B cell (primary cell): ENCODE measurements around the gene RGL1. TPM values are rescaled to one million over a fixed set of nuclear protein-coding genes. Genes with fewer than 3 reads are reported as not detected.

ENCODE experiments used
- ATAC-seq: fragments of 200-7000 bp; cut with Tn5 transposase; one replicate; pipeline ENCODE4 v1.10.0; 2021; ENCODE audit warnings: low read depth, mild to moderate bottlenecking, moderate number of reproducible peaks, moderate library complexity
- CTCF ChIA-PET: fragments of 350-600 bp; sonication (Branson Sonifier 250); formaldehyde crosslinking; loops from one replicate; lab custom pipeline; 2021; ENCODE audit warnings: antibody characterized with exemption, inconsistent platforms; lab: Charles Lee
- POLR2A ChIA-PET: fragments of 350-600 bp; sonication (Branson Sonifier 250); formaldehyde crosslinking; loops from one replicate; lab custom pipeline; 2021; ENCODE audit warnings: antibody characterized with exemption; lab: Charles Lee
- DNase-seq: peaks from one replicate; pipeline ENCODE4 v3.0.0; 2013
- H2AFZ ChIP-seq: 2 replicates; pipeline ENCODE4 v1.6.1; 2012; ENCODE audit warnings: mild to moderate bottlenecking, low read depth, low read length; ENCODE audit not compliant: insufficient read depth, poor library complexity, severe bottlenecking
- H3K27ac ChIP-seq, 2 donors: 1 replicate in 1 of 2; 2 replicates in 1 of 2; pipeline ENCODE4 v1.5.1; 2012 to 2013; ENCODE audit warnings: low read length in 2 of 2, mild to moderate bottlenecking in 2 of 2, moderate library complexity in 1 of 2
- H3K27me3 ChIP-seq, 4 experiments: fragments of 200-600 bp in 1 of 4; sonication (generic) in 1 of 4; replicated peaks in 1 of 4; 1 replicate in 2 of 4; 2 replicates in 2 of 4; pipeline versions ENCODE4 v1.6.1 to v1.7.0; 2013 to 2016; ENCODE audit warnings: low read length in 3 of 4, mild to moderate bottlenecking in 2 of 4, mixed read lengths in 1 of 4, moderate library complexity in 1 of 4; ENCODE audit not compliant: insufficient read depth in 4 of 4, control insufficient read depth in 3 of 4; ENCODE audit errors: control extremely low read depth in 1 of 4
- H3K36me3 ChIP-seq, 2 experiments: replicated peaks in 1 of 2; 1 replicate in 1 of 2; 2 replicates in 1 of 2; pipeline versions ENCODE4 v1.6.1 to v1.7.1; 2013; ENCODE audit warnings: low read length in 1 of 2; ENCODE audit not compliant: insufficient read depth in 2 of 2, control insufficient read depth in 1 of 2; ENCODE audit errors: control extremely low read depth in 1 of 2, extremely low read depth in 1 of 2
- H3K4me1 ChIP-seq, 2 donors: fragments of 200-600 bp in 1 of 2; sonication (generic) in 1 of 2; 1 replicate in 1 of 2; 2 replicates in 1 of 2; pipeline versions ENCODE4 v1.5.1 to v1.6.1; 2013 to 2017; ENCODE audit warnings: low read length in 2 of 2; ENCODE audit not compliant: control insufficient read depth in 2 of 2, insufficient read depth in 2 of 2
- H3K4me2 ChIP-seq: replicated peaks from 2 replicates; pipeline ENCODE3; 2012; ENCODE audit warnings: mild to moderate bottlenecking, low read depth, low read length; ENCODE audit not compliant: poor library complexity, severe bottlenecking
- H3K4me3 ChIP-seq, 5 experiments: fragments of 200-600 bp in 1 of 5; sonication (generic) in 1 of 5; 1 replicate in 3 of 5; 2 replicates in 2 of 5; pipeline versions ENCODE4 v1.5.1 to v1.7.0; 2011 to 2016; ENCODE audit warnings: low read length in 4 of 5, mild to moderate bottlenecking in 4 of 5, low read depth in 2 of 5, control low read depth in 1 of 5, moderate library complexity in 1 of 5; ENCODE audit not compliant: insufficient read depth in 1 of 5; ENCODE audit errors: control extremely low read depth in 1 of 5, extremely low read depth in 1 of 5
- H3K79me2 ChIP-seq: fragments of 200-600 bp; sonication (generic); one replicate; pipeline ENCODE4 v1.6.0; 2016; ENCODE audit warnings: low read length; ENCODE audit not compliant: control insufficient read depth, insufficient read depth
- H3K9ac ChIP-seq: fragments of 200-600 bp; sonication (generic); 2 replicates; pipeline ENCODE4 v1.6.1; 2017; ENCODE audit warnings: mild to moderate bottlenecking, low read length, moderate library complexity
- H3K9me3 ChIP-seq, 3 donors: one replicate each; pipeline versions ENCODE4 v1.6.1 to v1.7.1; 2013; ENCODE audit warnings: low read length in 2 of 3; ENCODE audit not compliant: control insufficient read depth in 2 of 3, insufficient read depth in 1 of 3; ENCODE audit errors: control extremely low read depth in 1 of 3
- H4K20me1 ChIP-seq: 2 replicates; pipeline ENCODE4 v1.6.0; 2012; ENCODE audit warnings: mild to moderate bottlenecking, low read length; ENCODE audit not compliant: insufficient read depth, control insufficient read depth, poor library complexity, severe bottlenecking
- H3K27ac Mint-ChIP-seq: one replicate; pipeline ENCODE4 v1.8.0; 2021; ENCODE audit warnings: mixed read lengths
- H3K27me3 Mint-ChIP-seq: one replicate; pipeline ENCODE4 v1.8.0; 2021; ENCODE audit warnings: mixed read lengths
- H3K4me1 Mint-ChIP-seq: one replicate; pipeline ENCODE4 v1.8.0; 2021; ENCODE audit warnings: mixed read lengths
- H3K4me3 Mint-ChIP-seq: one replicate; pipeline ENCODE4 v1.8.0; 2021; ENCODE audit warnings: mixed read lengths
- H3K9me3 Mint-ChIP-seq: one replicate; pipeline ENCODE4 v1.8.0; 2022; ENCODE audit warnings: mixed read lengths; ENCODE audit not compliant: insufficient read depth
- EZH2 ChIP-seq: IDR thresholded peaks from 2 replicates; pipeline ENCODE4 v1.6.1; 2012; ENCODE audit warnings: borderline replicate concordance, low read depth, mild to moderate bottlenecking, moderate library complexity, low read length; ENCODE audit not compliant: insufficient read depth, poor library complexity, severe bottlenecking
- WGBS: methylation state at CpG from one replicate; pipeline ENCODE4 v1.1.5; 2013; ENCODE audit warnings: missing lambda C conversion rate; ENCODE audit not compliant: insufficient coverage; 5-methylcytosine and 5-hydroxymethylcytosine counted together
- intact Hi-C: fragments of 100-400 bp; cut with micrococcal nuclease; formaldehyde crosslinking; loops from one replicate; pipeline ENCODE4 v1.10.0; 2022
- polyA plus RNA-seq: library from polyadenylated mRNA; depleted of rRNA; stranded (reverse); fragments of >200 nt; gene quantifications from 2 replicates; pipeline ENCODE4 v1.2.3, GENCODE V29; 2012
- total RNA-seq, 2 donors: library from RNA; stranded (reverse); fragments of 120-200 nt in 1 of 2; gene quantifications; 1 replicate in 1 of 2; 2 replicates in 1 of 2; pipeline versions ENCODE4 v1.2.3 to v1.2.4, GENCODE V29; 2013 to 2022
- TF ChIP-seq, protein P1 (sequence below): fragments of 200-600 bp; IDR thresholded peaks from one replicate; pipeline ENCODE4 v1.8.0; 2022; ENCODE audit warnings: antibody characterized with exemption, mild to moderate bottlenecking

The RGL1 gene
- total and polyA plus RNA-seq, 2 donors (not counting 1 experiment from before 2014, with no cell fraction given), result 0.09 to 1.1 TPM

DNA sequence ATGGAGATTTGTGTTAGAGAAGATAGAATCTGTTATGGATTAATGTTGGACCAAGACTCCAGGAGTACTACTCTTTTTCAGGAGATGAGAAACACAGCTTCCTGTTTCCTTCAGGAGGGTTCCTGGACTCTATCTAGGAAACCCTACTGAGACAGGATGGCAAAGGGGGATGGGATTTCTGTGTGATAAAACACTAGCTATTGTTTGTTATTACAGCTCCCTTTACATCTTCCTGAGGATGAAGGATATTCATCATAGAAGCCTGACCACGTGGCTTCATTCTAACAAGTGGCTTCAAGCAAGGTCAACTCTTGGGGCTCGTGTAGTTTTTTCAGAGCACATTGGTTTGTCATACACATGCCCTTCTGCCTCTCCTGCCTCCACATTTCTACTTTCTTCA, 33.3 kb downstream of the RGL1 start:
- Histone ChIP-seq H3K4me1 (peaks cover 0 to 9% of the 10 kb centered on the region in 2 donors), H3K4me3 (no peak overlapping the region), H3K9ac (no peak overlapping the region), H3K36me3 (no peaks in the 10 kb centered on the region), H3K27ac (no peak overlapping the region), H3K4me2 (no peak overlapping the region), H2AFZ (no peak overlapping the region), H3K27me3 (no peaks in the 10 kb centered on the region), H4K20me1 (no peaks in the 10 kb centered on the region), H3K9me3 (no peaks in the 10 kb centered on the region), H3K79me2 (no peaks in the 10 kb centered on the region)
- CTCF ChIA-PET, result interaction anchor here (0.8 kb wide), 1 partner anchor 183 kb away, joined by 3 read pairs; no protein-coding TSS in a partner anchor
- intact Hi-C loops, result no loop called here
- Mint-ChIP-seq H3K4me1 (peaks cover 12% of the 10 kb centered on the region), H3K27me3 (no peaks in the 10 kb centered on the region), H3K27ac (no peak overlapping the region), H3K4me3 (no peak overlapping the region), H3K9me3 (no peaks in the 10 kb centered on the region)
- ATAC-seq (no peak), DNase-seq (no peak)
- TF ChIP-seq, protein P1, sequence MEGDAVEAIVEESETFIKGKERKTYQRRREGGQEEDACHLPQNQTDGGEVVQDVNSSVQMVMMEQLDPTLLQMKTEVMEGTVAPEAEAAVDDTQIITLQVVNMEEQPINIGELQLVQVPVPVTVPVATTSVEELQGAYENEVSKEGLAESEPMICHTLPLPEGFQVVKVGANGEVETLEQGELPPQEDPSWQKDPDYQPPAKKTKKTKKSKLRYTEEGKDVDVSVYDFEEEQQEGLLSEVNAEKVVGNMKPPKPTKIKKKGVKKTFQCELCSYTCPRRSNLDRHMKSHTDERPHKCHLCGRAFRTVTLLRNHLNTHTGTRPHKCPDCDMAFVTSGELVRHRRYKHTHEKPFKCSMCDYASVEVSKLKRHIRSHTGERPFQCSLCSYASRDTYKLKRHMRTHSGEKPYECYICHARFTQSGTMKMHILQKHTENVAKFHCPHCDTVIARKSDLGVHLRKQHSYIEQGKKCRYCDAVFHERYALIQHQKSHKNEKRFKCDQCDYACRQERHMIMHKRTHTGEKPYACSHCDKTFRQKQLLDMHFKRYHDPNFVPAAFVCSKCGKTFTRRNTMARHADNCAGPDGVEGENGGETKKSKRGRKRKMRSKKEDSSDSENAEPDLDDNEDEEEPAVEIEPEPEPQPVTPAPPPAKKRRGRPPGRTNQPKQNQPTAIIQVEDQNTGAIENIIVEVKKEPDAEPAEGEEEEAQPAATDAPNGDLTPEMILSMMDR, result no peak
- POLR2A ChIA-PET, result interaction anchor here (0.6 kb wide), 1 partner anchor 251 kb away, joined by 5 read pairs; no protein-coding TSS in a partner anchor
- WGBS, result 94% methylated on average over 2 of the region's 2 CpGs

GRCh38 chr1:183840140-183840539, 35.2 kb downstream of the RGL1 start:
- WGBS, result 89% methylated on average over 1 of the region's 1 CpG
- intact Hi-C loops, result loop anchor here (10.0 kb wide), 1 partner anchor 75 kb away; no protein-coding TSS in a partner anchor

More at GRCh38 chr1:183840140-183840539, 35.2 kb downstream of the RGL1 start:
- Mint-ChIP-seq H3K4me3 (no peak overlapping the region), H3K27me3 (no peaks in the 10 kb centered on the region), H3K4me1 (peaks cover 12% of the 10 kb centered on the region), H3K27ac (no peak overlapping the region), H3K9me3 (no peaks in the 10 kb centered on the region)
- H3K36me3 ChIP-seq, result no peaks in the 10 kb centered on the region
- no peak overlapping the region for H3K4me3 ChIP-seq
- DNase-seq (no peak), ATAC-seq (no peak)
- H3K9ac ChIP-seq, result no peak overlapping the region
- no peak for TF ChIP-seq EZH2
- TF ChIP-seq, protein P1, result no peak
- no peaks in the 10 kb centered on the region for H4K20me1 ChIP-seq
- no peaks in the 10 kb centered on the region for H3K27me3 ChIP-seq
- H3K4me2 ChIP-seq, result no peak overlapping the region
- no peak overlapping the region for H2AFZ ChIP-seq
- no peaks in the 10 kb centered on the region for H3K79me2 ChIP-seq
- no peaks in the 10 kb centered on the region for H3K9me3 ChIP-seq
- ChIA-PET POLR2A (no interaction called here), CTCF (no interaction called here)
- no peak overlapping the region for H3K27ac ChIP-seq
- peaks cover 0 to 13% of the 10 kb centered on the region in 2 donors for H3K4me1 ChIP-seq
